ENCODE results near the gene MYO16.
"Not testable (repeated sequence)": the region's sequence is repeated elsewhere in the genome, so short reads cannot be mapped to it uniquely, and the experiment has no call there.

The MYO16 gene

DNA sequence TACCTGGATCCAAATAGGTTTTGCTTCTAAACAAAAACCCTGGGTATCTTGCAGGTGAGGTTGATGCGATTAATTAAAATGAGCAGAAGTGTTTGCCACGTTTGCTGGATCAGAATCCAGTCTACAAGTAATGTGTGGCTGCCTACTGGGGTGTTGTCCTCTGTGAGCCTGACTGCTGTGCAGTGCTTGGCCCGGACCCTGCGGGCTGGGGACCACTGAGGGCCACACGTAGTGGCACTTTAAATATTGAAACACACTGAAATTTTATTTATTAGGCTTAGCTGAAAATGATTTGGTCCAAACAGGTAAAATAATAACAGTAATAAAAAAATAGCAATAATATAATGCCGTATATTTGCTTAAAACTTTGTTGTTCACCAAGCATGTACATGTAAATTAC lies 338.0 kb downstream of the MYO16 start:
- DNase-seq (ENCODE audit: low read depth in 3 of 3, low spot score in 1 of 3): no peak

GRCh38 chr13:108968566-108968965 lies 339.2 kb downstream of the MYO16 start:
- no peak for DNase-seq (ENCODE audit: low read depth in 3 of 3, low spot score in 1 of 3)

GRCh38 chr13:108974686-108975085 lies 345.3 kb downstream of the MYO16 start:
- no peak for DNase-seq (ENCODE audit: low read depth in 3 of 3, low spot score in 1 of 3)

DNA sequence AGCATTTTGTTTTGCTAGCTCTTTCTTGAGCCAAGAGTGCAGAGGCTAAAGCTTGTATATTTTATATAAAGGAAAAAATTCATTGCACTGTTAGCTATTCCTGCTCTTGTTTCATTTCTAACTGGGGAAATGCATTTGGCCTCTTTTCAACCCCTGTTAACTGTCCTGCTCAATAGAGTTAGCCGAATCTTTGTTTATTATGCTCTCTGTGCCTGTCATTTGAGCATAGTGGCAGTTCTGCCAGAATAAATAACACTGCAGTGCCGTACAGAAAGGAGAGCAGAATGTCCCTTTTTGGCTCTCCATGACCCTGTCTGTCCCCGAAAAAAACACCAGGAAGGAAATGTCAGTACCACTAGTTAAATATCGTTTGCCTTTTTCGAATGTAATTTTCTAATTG lies 350.8 kb downstream of the MYO16 start:
- no peak for DNase-seq (ENCODE audit: low read depth in 3 of 3, low spot score in 1 of 3)

DNA sequence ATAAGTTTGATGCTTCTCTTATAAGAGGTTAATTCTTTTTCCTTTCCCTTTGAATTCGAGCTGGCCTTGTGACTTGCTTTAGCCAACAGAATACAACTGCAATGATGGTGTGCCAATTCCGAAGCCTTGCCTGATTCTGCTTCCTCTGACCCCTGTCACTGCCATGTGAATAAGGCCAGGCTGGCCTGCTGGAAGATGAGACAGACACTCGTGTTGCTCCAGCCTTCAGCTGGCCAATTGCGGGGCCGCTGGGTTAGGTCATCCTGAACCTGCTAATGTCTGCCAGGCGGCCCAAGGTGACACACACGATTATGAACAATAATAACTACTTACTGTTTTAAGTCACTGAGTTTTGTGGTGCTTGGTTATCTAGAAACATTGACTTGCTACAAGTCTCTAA lies 352.0 kb downstream of the MYO16 start:
- DNase-seq (ENCODE audit: low read depth in 3 of 3, low spot score in 1 of 3): no peak

DNA sequence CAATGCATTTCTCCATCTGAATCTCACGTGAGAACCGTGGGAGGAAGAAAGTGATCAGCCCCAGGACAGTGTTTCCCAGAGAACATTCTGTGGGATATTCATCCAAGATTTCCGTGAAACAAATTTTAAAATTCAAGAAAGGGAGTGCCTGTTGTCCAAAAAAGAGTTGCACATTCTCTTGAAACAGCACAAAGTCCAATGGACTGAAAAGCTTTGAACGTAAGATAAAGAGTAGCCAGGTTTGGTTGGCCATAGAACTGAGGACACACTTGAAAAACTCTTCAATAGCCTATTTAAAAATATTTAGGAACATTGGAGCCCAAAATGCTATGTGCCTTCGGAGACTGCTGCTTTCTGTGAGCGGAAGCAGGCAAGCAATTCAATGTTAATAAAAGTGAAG lies 353.9 kb downstream of the MYO16 start:
- no peak for DNase-seq (ENCODE audit: low read depth in 3 of 3, low spot score in 1 of 3)

DNA sequence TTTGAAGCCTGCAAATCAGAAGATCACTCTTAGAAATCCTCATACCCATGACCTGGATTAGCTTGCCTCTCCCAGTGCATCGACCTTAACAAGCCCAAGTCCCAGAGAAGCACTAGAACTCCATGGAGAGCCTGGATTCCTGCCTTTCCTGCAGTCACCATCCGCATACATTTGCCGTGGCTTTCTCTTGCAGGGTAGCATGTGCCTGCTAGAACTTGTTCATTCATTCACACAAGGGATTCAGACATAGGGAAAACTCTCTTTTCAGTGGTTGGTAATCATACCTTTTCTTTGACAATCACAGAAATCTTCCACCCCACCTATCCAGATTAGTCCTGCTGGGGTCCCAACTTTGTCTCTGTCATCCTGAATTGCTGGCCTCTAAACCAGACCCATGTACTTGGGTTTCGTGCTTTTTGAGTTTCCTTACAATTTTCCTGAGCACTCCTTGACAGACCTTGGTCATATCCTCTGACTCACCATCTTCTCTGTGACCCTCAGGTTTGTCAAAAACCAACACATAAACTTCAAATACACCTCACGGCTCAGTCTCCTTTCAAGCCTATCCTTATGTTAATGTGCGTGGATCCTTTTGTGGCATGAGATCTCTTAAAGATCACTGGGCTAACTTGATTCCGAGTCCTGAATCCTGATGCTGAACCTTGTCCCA lies 355.0 kb downstream of the MYO16 start:
- no peak for DNase-seq (ENCODE audit: low read depth in 3 of 3, low spot score in 1 of 3)

DNA sequence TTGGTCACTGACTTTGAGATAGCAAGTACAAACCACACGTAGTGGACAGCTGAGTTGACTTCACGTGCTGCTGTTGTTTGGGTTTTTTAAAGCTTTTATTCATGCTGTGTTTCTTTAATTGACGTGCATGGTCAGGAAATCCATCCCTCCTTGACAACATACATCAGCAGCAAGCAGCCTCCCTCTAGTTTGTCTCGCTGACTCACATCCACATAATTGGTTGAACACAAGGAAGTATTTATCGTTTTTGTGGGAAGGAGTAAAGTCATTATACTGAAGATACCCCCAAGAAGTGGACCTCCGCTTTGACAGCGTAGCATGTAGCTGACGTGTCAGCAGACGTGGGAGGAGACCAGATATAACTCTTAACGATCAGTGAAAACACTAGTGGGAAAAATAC lies 355.8 kb downstream of the MYO16 start:
- DNase-seq (ENCODE audit: low read depth in 3 of 3, low spot score in 1 of 3): no peak

- no peak for DNase-seq (ENCODE audit: low read depth in 3 of 3, low spot score in 1 of 3)
Observed at GRCh38 chr13:108987517-108987916, 358.1 kb downstream of the MYO16 start.

DNA sequence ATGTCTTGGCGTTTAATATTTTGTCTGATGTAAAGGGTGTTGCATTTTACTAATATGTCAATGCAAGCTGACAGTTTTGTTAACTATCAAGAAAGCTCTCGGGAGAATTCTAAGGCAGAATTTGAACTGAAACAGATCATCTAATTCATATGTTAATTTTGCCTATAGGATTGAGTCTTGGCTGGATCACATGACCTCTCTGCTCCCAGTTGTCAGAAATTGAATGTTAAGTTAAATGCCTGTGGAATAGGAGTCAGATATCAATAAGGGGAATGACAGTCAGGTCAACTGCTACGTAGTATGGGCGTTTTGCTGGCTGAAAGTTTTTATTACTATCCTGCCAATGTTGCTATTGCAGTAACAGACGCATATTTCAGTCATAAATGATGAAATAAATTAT lies 358.5 kb downstream of the MYO16 start:
- no peak for DNase-seq (ENCODE audit: low read depth in 3 of 3, low spot score in 1 of 3)

GRCh38 chr13:108991416-108991815 lies 362.0 kb downstream of the MYO16 start:
- not testable (repeated sequence) for DNase-seq (ENCODE audit: low read depth in 3 of 3, low spot score in 1 of 3)

DNA sequence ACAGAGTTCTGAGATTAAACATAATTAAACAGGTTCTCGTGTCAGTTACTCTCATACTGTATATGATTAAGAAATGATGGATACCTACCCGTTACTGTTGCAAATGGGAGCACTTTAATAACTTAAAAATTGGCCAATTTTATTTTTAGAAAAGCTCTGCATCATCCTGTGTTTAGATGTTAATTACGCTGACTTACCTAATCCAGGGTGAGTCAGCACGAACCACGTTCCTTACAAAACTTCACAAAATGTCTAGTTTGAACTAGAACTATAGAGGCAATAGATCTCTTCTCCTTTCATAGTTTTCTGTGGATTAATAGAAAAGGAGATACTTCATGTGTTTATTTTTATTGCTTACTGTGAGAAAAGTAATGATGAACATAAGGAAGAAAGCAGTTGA lies 363.9 kb downstream of the MYO16 start:
- no peak for DNase-seq (ENCODE audit: low read depth in 3 of 3, low spot score in 1 of 3)

DNA sequence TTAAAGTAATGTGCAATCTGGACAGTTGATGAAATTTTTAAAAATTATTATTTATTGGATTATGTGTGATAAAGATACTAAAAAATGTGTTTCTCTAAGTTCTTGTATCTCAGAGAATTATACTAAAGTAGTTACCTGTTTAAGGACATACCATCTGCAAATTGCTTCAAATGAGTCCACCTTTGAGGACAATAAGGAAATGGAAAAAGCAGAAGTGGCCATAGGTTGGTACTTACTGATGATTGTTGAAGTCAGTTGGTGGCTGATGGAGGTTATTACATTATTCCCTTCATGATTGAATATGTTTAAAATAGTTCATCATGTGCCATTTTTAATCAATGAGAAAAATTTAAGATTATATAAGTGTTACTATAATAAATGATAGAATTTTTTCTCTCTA lies 367.0 kb downstream of the MYO16 start:
- DNase-seq (ENCODE audit: low read depth in 3 of 3, low spot score in 1 of 3): no peak

DNA sequence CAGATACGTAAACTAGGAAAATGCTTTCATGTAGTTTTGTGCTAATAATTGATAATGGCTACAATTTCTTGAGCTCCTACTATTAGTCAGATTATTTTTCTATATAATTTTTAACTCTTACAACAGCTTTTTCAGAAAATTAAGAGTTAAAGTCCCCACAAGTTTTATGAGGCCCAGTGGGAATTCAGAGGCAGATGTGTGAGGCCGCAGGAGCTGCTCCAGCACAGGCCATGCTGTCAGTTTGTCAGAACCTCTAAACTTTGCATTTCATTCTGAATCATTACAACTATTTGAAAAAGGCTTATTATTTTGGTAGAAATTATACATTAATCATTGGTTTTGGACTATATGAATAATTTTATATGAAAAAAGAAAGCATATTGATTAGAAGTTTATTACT lies 370.8 kb downstream of the MYO16 start:
- no peak for DNase-seq (ENCODE audit: low read depth in 3 of 3, low spot score in 1 of 3)

DNA sequence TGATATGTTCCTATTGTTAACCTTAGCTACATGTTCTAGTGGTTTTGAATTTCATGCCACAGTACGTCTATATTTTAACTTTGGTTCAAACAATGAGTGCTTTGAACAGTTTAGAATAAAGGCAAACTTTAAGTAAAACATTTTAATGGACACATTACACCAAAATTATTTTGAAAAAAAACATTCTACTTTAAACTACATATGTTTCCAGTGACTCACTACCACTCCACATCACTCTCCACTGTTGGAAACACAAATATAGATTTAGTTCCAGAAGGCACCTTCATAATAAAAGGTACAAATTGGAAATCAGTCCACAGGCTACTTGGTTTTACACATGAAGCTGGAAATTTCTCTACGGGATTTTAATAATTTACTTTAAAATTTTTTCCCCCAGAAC lies 373.5 kb downstream of the MYO16 start:
- no peak for DNase-seq (ENCODE audit: low read depth in 3 of 3, low spot score in 1 of 3)

DNA sequence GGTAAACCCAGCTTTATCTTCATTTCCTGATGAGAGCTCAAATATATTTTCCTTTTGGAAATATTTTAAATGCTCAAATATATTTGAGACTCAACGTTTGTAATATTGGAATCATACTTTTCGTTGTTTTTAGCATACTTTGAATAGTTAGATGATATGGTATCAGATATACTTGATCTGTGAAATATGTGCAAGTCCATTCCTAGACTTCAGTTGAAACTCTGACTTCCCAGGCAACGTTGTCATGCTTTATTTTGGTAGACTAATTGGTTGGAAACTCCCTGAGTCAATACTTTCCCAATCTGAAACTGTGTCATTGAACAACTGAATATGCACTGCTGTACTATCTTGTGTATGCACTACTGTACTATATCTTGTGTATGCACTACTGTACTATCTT lies 378.5 kb downstream of the MYO16 start:
- DNase-seq (ENCODE audit: low read depth in 3 of 3, low spot score in 1 of 3): no peak

DNA sequence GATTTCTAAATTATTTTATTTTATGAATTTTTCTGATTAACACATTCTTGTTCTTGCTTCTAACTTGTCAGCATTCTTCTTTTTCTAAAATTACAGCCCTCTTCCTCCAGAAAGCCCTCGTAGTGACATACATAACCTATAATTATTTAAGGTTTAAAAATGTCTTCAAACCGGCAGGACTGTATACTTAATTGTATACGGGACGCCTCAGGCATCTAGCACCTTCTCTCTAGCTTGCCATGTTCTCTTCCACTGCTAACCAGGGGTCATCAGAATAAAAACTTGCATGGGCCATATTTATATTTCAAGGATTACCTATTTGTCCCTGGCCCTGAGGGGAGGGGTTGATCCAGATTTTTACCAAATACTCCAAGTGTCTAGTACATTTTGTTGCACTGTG lies 380.3 kb downstream of the MYO16 start:
- no peak for DNase-seq (ENCODE audit: low read depth in 3 of 3, low spot score in 1 of 3)

DNA sequence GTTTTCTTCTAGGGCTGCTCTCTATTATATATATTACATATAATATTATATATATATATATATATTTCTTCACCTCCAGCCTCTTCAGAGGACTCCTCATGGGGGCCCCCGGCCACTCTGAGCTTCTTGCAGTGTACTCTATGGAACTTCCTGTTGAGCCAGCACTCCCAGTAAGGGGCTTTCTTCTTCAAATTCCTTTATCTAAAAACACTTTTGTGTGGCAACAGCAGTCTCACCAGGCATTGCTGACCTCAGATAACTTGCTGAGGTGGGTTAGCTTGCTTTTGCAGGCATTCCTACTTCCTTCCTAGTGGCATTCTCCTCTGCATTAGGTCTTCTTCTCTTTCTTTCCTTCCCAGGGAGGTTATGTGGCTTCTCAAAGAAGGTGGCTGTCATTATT lies 381.5 kb downstream of the MYO16 start:
- no peak for DNase-seq (ENCODE audit: low read depth in 3 of 3, low spot score in 1 of 3)

- DNase-seq (ENCODE audit: low read depth in 3 of 3, low spot score in 1 of 3): no peak
Observed at GRCh38 chr13:109012115-109012514, 382.7 kb downstream of the MYO16 start.

GRCh38 chr13:109021558-109021957 lies 392.1 kb downstream of the MYO16 start:
- DNase-seq (ENCODE audit: low read depth in 3 of 3, low spot score in 1 of 3): no peak

DNA sequence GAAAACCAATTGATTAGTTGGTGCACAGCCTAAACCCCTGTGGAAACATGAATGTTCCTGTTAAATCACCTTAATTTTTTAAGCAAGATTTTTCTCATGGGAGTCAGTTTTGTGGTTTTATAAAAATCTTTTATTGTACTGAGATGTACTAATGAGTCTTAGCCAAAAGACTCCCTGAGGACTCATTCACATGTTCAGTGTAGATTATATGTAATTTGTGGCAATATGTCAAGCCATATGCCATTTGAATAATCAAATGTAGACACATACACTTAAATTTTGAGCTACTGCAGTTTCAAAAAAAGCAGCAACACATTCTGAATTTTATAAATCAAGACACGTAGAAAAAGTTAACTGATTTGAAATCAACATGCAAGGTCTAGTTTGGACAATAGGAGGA lies 395.2 kb downstream of the MYO16 start:
- DNase-seq (ENCODE audit: low read depth in 3 of 3, low spot score in 1 of 3): no peak

GRCh38 chr13:109026266-109026665 lies 396.9 kb downstream of the MYO16 start:
- no peak for DNase-seq (ENCODE audit: low read depth in 3 of 3, low spot score in 1 of 3)

DNA sequence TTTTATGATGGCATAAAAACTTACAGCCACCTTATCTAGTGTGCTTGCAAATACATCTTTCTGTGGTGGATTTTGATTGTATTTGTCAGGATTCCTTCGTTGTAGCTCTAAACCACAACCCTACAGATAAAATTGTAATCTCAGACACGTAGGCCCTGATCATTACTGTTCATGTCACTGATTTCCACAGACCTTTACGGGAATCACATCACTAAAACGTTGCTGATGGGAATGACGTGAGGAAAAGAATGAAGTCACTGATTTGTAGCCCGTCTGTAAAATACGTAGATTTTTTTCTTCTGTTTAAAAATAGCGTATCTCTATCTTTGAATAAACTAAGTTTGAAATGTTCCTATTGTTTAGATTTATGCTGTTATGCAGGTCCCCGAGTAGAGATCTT lies 399.2 kb downstream of the MYO16 start:
- DNase-seq (ENCODE audit: low read depth in 3 of 3, low spot score in 1 of 3): no peak

DNA sequence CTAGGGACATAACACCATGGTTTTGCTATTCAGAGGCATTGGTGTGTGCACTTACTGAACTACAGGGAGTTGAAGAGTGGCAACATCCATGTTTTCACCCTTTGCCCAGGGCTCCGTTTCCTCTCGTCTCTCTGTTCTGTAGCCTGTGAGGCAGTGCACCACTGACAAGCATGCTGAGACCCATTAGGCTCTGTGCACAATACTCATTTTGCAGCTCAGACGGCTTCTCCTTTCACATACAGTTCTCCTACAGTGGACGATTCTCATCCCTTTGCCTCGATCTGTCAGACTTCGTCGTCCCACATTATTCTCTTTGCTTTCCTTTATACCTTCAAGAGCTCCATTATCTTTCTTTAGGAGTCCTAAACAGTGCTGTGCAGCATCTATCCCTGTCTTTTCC lies 403.7 kb downstream of the MYO16 start:
- no peak for DNase-seq (ENCODE audit: low read depth in 3 of 3, low spot score in 1 of 3)

Measured in stimulated activated CD4-positive, alpha-beta T cell treated with anti-CD3 and anti-CD28 coated beads, TNF-alpha, amount 100 ng/mL, for 1 hour (primary cell).